ENCODE data around the gene EIF4E. TPM values are rescaled to one million over a fixed set of nuclear protein-coding genes. Genes with fewer than 3 reads are reported as not detected.
"Not testable (repeated sequence)": the region's sequence is repeated elsewhere in the genome, so short reads cannot be mapped to it uniquely, and the experiment has no call there.

Gene EIF4E
- total RNA-seq, 2 experiments from 2014 or later = 179 to 181 TPM

DNA sequence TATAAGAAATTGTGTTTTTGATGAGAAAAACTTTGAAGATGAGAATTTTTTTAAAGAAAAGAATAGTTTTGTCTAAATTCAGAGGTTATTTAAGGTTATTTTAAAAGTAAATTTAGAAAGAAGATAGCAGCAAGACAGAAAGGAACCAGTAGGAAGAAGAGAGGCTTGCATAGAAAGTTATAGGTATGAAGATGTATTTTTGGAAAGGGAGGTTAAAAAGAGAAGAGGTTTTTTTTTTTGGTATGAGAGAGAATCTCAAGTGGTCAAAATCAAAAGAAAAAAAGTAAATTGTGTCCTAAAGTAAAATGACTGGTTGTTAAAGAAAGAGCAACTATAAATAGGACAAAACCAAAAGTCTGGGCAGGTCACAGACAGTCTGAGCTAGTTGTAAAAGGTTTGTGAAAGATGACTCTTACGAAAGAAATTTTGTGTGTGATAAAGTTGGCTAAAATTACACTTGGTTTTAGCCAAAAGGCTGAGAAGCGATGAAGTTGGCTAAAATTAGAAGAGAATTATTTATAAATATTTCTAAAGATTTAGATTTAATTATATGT, 16.4 kb upstream of the EIF4E start:
- Mint-ChIP-seq H3K27ac (no peak overlapping the region), H3K9me3 (no peaks in the 10 kb centered on the region), H3K4me3 (no peak overlapping the region), H3K4me1 (no peaks in the 10 kb centered on the region), H3K27me3 (no peaks in the 10 kb centered on the region), H3K36me3 (no peaks in the 10 kb centered on the region)
- DNase-seq = no peak

DNA sequence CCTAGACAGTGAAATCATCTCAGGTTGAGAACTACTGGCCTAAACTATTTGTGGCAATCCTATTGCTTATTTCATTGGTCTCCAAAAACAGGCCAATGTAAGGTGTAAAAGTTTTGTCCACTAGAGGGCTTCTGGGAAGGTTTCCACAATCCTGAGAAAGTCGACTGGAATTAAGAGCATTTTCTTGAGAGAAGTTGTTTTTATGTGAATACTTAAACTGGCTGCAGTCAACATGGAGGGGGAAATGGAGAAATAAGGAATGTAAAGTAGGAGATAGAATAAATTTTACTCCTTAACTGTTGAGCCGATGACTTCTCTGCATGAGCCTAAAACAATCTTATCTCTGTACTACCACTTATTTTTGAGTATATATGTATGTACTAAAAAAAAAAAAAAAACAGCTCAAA, 11.0 kb upstream of the EIF4E start:
- DNase-seq = no peak
- no peak overlapping the region for H3K27ac Mint-ChIP-seq

DNA sequence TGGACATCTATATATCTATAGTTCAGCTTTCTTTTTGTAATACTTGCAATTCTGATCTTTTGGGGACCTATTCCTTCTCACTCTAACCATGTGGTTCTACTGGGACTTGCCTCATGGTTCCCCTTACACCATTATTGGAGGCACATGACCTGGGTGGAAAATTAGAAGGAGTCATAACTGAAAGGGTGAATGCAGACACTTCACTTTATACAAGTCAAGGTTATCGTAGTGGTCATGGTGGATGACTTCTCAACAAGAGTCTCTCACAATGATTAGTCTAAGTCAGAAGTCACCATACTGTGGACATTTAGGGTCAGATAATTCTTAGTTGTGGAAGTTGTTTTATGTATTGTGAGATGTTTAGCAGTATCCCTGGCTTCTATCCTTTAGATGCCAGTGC, 10.5 kb upstream of the EIF4E start:
- H3K9me3 Mint-ChIP-seq = no peaks in the 10 kb centered on the region
- no peaks in the 10 kb centered on the region for H3K36me3 Mint-ChIP-seq
- no peak for DNase-seq
- no peak overlapping the region for H3K27ac Mint-ChIP-seq
- no peak overlapping the region for H3K4me3 Mint-ChIP-seq
- peaks cover 13% of the 10 kb centered on the region for H3K4me1 Mint-ChIP-seq
- no peaks in the 10 kb centered on the region for H3K27me3 Mint-ChIP-seq

More for the DNA sequence above, 11.0 kb upstream of the EIF4E start:
- H3K27me3 Mint-ChIP-seq = no peaks in the 10 kb centered on the region
- H3K4me1 Mint-ChIP-seq = peaks cover 13% of the 10 kb centered on the region
- H3K9me3 Mint-ChIP-seq = no peaks in the 10 kb centered on the region
- H3K4me3 Mint-ChIP-seq = no peak overlapping the region
- no peaks in the 10 kb centered on the region for H3K36me3 Mint-ChIP-seq

DNA sequence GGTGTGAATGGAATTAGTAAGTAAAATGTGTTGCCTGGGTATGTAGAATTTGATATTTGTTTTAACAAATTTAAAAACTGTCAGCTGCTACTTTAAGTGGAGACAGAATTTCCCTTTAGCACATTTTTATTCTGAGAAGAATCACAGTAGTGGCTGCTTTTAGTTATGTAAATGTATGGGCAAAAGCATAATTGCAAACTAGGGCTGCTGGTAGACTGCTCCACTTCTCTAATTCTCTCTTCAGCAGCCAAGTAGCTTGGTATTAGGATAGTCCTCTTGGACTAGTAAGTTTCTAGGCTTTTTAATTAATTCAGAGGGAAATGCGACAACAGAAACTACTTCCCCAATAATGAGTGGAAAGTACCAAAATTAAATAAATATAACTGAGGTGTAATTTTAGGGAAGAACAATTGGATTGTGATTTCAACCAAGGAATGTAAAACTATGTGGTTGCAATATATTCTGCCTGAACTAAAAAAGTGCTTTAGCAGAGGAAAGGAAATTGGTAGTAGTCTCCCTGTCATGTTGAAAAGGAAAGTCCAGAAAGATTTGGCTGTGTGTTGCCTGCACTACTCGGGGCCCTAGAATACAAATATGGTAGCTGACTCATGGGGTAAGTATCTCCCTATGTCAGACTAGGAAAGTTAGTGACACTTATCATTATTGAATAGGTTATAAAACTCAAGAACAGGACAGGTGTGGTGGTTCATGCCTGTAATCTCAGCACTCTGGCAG, 9.2 kb upstream of the EIF4E start:
- Mint-ChIP-seq H3K27me3 (no peaks in the 10 kb centered on the region), H3K36me3 (no peaks in the 10 kb centered on the region), H3K4me1 (peaks cover 13% of the 10 kb centered on the region), H3K27ac (no peak overlapping the region), H3K4me3 (no peak overlapping the region), H3K9me3 (no peaks in the 10 kb centered on the region)
- DNase-seq = no peak

DNA sequence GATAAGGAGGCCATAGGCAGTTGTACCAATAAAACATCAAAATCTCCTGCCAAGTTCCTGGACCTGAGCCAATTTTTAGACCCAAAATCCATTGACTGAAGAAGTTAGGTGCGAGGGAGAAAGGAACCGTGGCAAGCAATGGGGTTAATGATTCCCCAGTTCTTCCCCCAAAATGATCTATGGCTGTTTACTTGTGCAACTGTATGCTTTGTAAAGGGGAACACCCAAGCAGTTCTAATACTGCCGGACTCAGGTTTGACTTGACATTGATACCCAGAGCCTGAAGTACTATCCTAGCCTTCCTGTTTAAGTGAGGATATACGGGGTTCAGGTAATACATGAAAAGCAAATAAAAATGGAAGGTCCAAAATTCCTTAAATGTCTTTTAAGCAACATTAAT, 6.7 kb upstream of the EIF4E start:
- Mint-ChIP-seq H3K27ac (no peak overlapping the region), H3K27me3 (no peaks in the 10 kb centered on the region), H3K4me1 (peaks cover 19% of the 10 kb centered on the region), H3K36me3 (no peaks in the 10 kb centered on the region), H3K4me3 (no peak overlapping the region), H3K9me3 (peaks cover 2% of the 10 kb centered on the region)
- no peak for DNase-seq

DNA sequence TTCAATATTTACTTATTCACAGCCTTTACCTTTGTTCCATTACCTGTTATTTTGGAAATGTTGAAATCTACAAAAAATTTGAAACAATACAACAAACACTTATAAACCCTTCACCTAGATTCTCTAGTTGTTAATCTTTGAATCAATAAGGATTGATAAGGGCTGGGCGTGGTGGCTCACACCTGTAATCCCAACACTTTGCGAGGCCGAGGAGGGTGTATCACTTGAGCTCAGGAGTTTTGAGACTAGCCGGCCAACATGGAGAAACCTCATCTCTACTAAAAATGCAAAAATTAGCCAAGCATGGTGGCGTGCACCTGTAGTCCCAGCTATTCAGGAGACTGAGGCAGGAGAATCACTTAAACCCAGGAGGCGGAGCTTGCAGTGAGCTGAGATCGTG, 5.9 kb upstream of the EIF4E start:
- H3K36me3 Mint-ChIP-seq, H3K4me3 Mint-ChIP-seq, DNase-seq, H3K9me3 Mint-ChIP-seq, H3K27me3 Mint-ChIP-seq, H3K27ac Mint-ChIP-seq: not testable (repeated sequence)
- peaks cover 24% of the 10 kb centered on the region for H3K4me1 Mint-ChIP-seq

DNA sequence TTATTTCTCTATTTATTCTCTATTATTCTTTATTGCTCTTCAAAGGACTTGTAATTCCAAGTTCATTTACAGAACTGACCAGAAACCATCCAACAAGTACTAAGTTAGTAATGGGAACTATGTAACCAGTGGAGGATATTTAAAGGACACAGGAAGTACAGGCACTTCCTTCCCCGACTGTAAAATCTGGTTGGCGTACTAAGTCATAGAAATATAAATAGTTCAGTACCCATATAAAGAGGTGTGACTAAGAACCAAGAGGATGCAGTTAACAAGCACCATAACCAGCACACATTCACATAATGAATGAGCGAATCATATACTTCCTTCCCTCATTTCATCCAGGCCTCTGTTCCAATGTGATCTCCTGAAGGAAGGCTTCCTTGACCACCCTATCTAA, 3.6 kb upstream of the EIF4E start:
- no peak overlapping the region for H3K27ac Mint-ChIP-seq
- H3K4me3 Mint-ChIP-seq = no peak overlapping the region
- H3K9me3 Mint-ChIP-seq = peaks cover 2% of the 10 kb centered on the region
- peaks cover 24% of the 10 kb centered on the region for H3K4me1 Mint-ChIP-seq
- H3K27me3 Mint-ChIP-seq = peaks cover 10% of the 10 kb centered on the region
- H3K36me3 Mint-ChIP-seq = peaks cover 6% of the 10 kb centered on the region
- DNase-seq = no peak

DNA sequence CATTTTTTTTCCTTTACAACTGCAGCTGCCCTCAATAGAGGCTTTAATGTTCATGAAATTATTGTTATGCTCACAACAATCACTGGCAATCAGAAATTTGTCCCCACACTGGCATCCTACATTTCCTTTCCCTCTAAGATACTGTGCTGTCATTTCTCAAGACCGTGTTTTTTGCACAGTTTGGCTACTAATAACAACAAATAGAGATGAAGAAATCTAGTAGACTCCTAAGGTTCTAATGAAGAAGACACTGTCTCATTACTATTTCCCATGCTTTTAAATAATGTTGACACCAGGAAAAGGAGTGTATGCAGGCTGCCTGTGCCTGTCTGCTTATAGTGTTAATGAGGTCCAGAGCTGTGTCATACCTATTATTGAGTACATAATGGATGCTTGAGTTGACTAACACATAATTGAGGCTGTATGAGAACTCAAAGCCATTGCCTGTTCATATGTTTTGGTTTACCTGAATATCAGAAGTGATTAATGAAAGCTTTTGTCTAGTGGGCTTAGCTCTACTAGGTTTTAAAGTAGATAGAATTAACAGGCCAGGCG, 1.5 kb upstream of the EIF4E start:
- peak overlapping the region; percentile 99 for H3K4me3 Mint-ChIP-seq

DNA sequence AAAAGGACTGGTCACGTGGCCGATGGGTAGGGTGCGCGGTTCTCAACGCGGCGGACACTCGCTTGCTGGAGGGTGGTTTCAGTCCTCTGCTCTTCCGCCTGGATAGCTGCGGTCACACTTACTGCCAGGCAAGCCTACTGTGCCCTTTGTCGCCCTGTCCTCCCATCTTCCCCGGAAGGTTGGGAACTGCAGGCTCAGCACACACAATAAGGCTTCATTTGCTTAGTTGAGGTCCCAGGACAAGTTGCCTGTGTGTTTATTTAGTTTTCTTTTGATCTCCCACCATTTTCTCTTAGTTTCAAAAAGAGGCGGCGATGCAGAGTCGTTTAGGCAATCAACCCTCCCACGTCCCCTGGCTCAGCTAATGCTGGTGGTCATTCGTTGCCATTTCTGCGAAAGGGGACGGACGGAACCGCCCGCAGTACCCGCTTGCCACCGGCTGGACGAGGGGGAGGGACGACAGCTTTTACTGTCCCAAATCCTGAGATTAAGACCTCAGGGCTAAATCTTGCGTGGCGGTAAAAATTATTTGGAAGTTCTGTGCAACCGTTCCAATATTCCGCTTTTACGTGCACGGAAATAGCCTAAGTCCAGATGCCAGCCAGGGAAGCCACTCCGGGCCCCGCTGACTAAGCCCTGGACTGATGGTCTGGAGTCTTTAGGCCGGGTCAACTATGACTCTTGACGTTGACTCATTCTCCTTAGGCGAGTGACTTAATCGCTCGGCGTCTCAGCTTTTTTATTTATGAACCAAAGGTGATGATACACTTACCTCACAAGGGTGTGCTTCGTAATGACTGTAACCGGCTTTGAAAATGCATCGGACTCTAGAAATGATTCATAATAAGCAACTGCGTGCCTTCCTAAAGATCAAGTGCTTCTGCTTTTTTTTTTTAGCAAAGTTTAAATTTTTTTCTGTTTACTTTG, 671 bp upstream of the EIF4E start:
- Mint-ChIP-seq H3K4me3 (peak overlapping the region; percentile 99), H3K36me3 (peaks cover 20% of the 10 kb centered on the region), H3K4me1 (peaks cover 33% of the 10 kb centered on the region), H3K27me3 (peaks cover 10% of the 10 kb centered on the region), H3K9me3 (peaks cover 3% of the 10 kb centered on the region), H3K27ac (peak overlapping the region; percentile 96)
- peak; percentile 60 for DNase-seq

More for the DNA sequence above, 1.5 kb upstream of the EIF4E start:
- Mint-ChIP-seq H3K4me1 (peaks cover 31% of the 10 kb centered on the region), H3K27ac (peak overlapping the region; percentile 96), H3K36me3 (peaks cover 18% of the 10 kb centered on the region), H3K9me3 (peaks cover 3% of the 10 kb centered on the region), H3K27me3 (peaks cover 10% of the 10 kb centered on the region)
- DNase-seq = no peak

DNA sequence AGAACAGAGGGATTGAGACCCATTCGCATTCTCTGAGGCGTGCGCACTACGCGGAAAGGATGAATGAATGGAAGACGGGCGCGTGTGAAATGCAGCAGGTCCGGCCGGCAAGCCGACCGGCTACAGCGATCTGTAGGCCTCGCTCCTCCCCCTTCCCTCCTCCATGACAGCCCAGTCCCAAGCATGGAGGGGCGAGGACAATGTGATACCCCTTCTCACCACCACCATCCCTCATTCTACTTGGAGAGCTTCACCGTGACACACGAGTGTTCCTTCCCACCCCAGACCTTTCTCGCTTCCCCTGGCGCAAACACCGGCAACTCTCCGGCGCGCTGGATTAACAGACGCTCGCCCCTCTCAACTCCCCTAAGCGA, 815 bp downstream of the EIF4E start:
- DNase-seq = peak; percentile 81
- Mint-ChIP-seq H3K27me3 (peaks cover 10% of the 10 kb centered on the region), H3K9me3 (peaks cover 3% of the 10 kb centered on the region), H3K27ac (peak overlapping the region; percentile 96), H3K36me3 (peaks cover 26% of the 10 kb centered on the region), H3K4me1 (peaks cover 36% of the 10 kb centered on the region), H3K4me3 (peak overlapping the region; percentile 99)

DNA sequence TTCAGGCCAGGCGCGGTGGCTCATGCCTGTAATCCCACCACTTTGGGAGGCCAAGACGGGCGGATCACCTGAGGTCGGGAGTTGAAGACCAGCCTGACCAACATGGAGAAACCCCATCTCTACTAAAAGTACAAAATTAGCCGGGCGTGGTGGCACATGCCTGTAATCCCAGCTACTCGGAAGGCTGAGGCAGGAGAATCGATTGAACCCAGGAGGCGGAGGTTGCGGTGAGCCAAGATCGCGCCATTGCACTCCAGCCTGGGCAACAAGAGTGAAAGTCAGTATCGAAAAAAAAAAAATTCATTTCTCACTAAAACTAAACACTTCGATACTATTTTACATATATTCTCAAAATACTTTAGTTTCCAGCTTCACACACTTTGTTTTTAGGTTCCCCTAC, 2.7 kb downstream of the EIF4E start:
- H3K27me3 Mint-ChIP-seq, DNase-seq, H3K9me3 Mint-ChIP-seq, H3K27ac Mint-ChIP-seq: not testable (repeated sequence)
- Mint-ChIP-seq H3K4me3 (peak overlapping the region; percentile 99), H3K4me1 (peaks cover 36% of the 10 kb centered on the region), H3K36me3 (peaks cover 34% of the 10 kb centered on the region)

DNA sequence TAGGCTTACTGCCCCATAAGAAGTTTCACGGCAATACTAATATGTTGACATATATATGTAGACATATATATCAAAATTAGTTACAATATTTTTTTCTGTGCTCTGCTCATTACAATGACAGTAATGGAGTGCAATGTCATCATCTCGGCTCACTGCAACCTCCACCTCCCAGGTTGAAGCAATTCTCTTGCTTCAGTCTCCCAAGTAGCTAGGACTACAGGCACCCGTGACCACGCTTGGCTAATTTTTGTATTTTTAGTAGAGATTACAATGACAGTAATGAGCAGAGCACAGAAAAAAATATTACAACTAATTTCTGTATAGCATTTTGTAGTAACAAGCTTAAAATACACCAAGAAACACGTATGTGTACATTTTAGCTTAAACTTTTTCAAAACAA, 7.6 kb downstream of the EIF4E start:
- no peak overlapping the region for H3K27ac Mint-ChIP-seq
- H3K4me1 Mint-ChIP-seq = peaks cover 36% of the 10 kb centered on the region
- no peak for DNase-seq
- H3K36me3 Mint-ChIP-seq = peaks cover 51% of the 10 kb centered on the region
- H3K9me3 Mint-ChIP-seq = no peaks in the 10 kb centered on the region
- no peaks in the 10 kb centered on the region for H3K27me3 Mint-ChIP-seq
- no peak overlapping the region for H3K4me3 Mint-ChIP-seq

DNA sequence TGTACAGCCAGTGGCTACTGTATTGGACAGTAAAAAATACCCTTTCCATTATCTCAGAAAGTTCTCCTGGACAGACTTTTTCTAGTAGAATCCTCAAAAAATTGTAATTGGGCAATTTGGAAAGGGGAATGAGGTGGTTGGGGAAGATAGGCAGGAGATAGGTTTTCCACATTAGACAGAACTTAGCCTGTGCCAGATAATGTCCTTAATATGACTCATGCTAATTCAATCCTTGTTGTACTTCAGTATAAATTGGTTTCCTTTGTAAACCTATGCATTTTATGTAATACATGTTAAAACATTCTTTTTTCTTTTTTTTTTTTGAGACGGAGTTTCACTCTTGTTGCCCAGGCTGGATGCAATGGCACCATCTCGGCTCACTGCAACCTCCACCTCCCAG, 8.9 kb downstream of the EIF4E start:
- H3K4me1 Mint-ChIP-seq = peaks cover 34% of the 10 kb centered on the region
- no peaks in the 10 kb centered on the region for H3K27me3 Mint-ChIP-seq
- no peak overlapping the region for H3K4me3 Mint-ChIP-seq
- no peak for DNase-seq
- H3K27ac Mint-ChIP-seq = no peak overlapping the region
- H3K9me3 Mint-ChIP-seq = no peaks in the 10 kb centered on the region
- peaks cover 48% of the 10 kb centered on the region for H3K36me3 Mint-ChIP-seq

DNA sequence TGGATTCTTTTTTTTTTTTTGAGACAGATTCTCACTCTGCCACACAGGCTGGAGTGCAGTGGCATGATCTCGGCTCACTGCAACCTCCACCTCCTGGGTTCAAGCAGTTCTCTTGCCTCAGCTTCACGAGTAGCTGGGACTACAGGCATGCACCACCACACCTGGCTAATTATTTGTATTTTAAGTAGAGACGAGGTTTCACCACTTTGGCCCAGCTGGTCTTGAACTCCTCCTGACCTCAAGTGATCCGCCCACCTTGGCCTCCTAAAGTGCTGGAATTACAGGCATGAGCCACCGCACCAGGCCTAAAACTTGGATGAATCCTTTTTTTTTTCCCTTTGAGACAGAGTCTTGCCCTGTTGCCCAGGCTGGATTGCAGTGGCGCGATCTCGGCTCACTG, 18.2 kb downstream of the EIF4E start:
- H3K4me3 Mint-ChIP-seq, H3K27ac Mint-ChIP-seq, H3K27me3 Mint-ChIP-seq, DNase-seq, H3K9me3 Mint-ChIP-seq: not testable (repeated sequence)
- Mint-ChIP-seq H3K36me3 (peaks cover 30% of the 10 kb centered on the region), H3K4me1 (peaks cover 52% of the 10 kb centered on the region)

Data from activated naive CD8-positive, alpha-beta T cell treated with anti-CD3 and anti-CD28 coated beads for 36 hours (primary cell).